ENCODE data around the gene APBB1IP. TPM values are rescaled to one million over a fixed set of nuclear protein-coding genes. Genes with fewer than 3 reads are reported as not detected.
A peak's percentile ranks its signal among the peaks of the same experiment; 100 is the strongest.

Gene APBB1IP
- total RNA-seq, 1 experiment from 2014 or later: not detected

GRCh38 chr10:26612151-26612915, 174.2 kb downstream of the APBB1IP start:
- CTCF ChIA-PET: interaction anchor here (0.8 kb wide), 1 partner anchor 9 kb away, joined by 3 read pairs; no protein-coding TSS in a partner anchor
- BruUV-seq (replicated peaks): no TSS peak
- peak; percentile 41 for DNase-seq (ENCODE audit: unreplicated experiment)
- no peaks in the 10 kb centered on the region for H3K9me3 Mint-ChIP-seq (ENCODE audit: unreplicated experiment)
- H3K4me1 Mint-ChIP-seq (ENCODE audit: insufficient read depth, unreplicated experiment): no peaks in the 10 kb centered on the region
- no peak for TF ChIP-seq CTCF (IDR thresholded peaks at IDR 0.05; ENCODE audit: unreplicated experiment)
- H3K27ac Mint-ChIP-seq (ENCODE audit: low read depth, unreplicated experiment): no peak overlapping the region
- peaks cover 24% of the 10 kb centered on the region for H3K27me3 Mint-ChIP-seq (ENCODE audit: insufficient read depth, unreplicated experiment)
- no peak overlapping the region for H3K4me3 Mint-ChIP-seq (ENCODE audit: unreplicated experiment)
- no peaks in the 10 kb centered on the region for H3K36me3 Mint-ChIP-seq (ENCODE audit: insufficient read depth, unreplicated experiment)
- POLR2A ChIA-PET: interaction anchor here (1.5 to 1.9 kb wide), 2 partner anchors 9 to 85 kb away, joined by 5 to 6 read pairs; partner anchors contain the start of gene PDSS1
- intact Hi-C loops (cut with micrococcal nuclease): no loop called here

Other genes with a start within 250 kb of the APBB1IP start
- gene GAD2, start 221.6 kb upstream of the APBB1IP start, total RNA-seq (2022): not detected in 2 replicates